NCI-H2081 (cell line): Measurements from ENCODE around the gene FCHO2.
"Not testable (repeated sequence)": the region's sequence is repeated elsewhere in the genome, so short reads cannot be mapped to it uniquely, and the experiment has no call there.

Source experiments
- DNase-seq, 2 experiments: peaks; one replicate each; lab custom pipeline; 2025; lab: John Stamatoyannopoulos, UW

FCHO2 gene

GRCh38 chr5:72955143-72955767, 586 bp upstream of the FCHO2 start:
- peak in 1 of 2 experiments; percentile 42 for DNase-seq

GRCh38 chr5:72956324-72957140, 691 bp downstream of the FCHO2 start:
- peak; percentile 7 to 39 for DNase-seq

GRCh38 chr5:72957337-72957736, 1.5 kb downstream of the FCHO2 start:
- no peak for DNase-seq

GRCh38 chr5:72959257-72959656, 3.4 kb downstream of the FCHO2 start:
- DNase-seq, result no peak

- not testable (repeated sequence) for DNase-seq
Observed at GRCh38 chr5:72974481-72974880, 18.6 kb downstream of the FCHO2 start.

- not testable (repeated sequence) for DNase-seq
Observed at GRCh38 chr5:72976810-72977209, 21.0 kb downstream of the FCHO2 start.

GRCh38 chr5:72985719-72986118, 29.9 kb downstream of the FCHO2 start:
- DNase-seq, result no peak

GRCh38 chr5:72988769-72989168, 32.9 kb downstream of the FCHO2 start:
- no peak for DNase-seq

- no peak for DNase-seq
Observed at GRCh38 chr5:72991394-72991793, 35.6 kb downstream of the FCHO2 start.

GRCh38 chr5:72994578-72994977, 38.7 kb downstream of the FCHO2 start:
- no peak for DNase-seq

- DNase-seq, result no peak
Observed at GRCh38 chr5:72996632-72997031, 40.8 kb downstream of the FCHO2 start.

GRCh38 chr5:72999916-73000315, 44.1 kb downstream of the FCHO2 start:
- DNase-seq, result no peak

GRCh38 chr5:73005886-73006285, 50.0 kb downstream of the FCHO2 start:
- no peak for DNase-seq

GRCh38 chr5:73007051-73007450, 51.2 kb downstream of the FCHO2 start:
- DNase-seq, result no peak

- DNase-seq, result no peak
Observed at GRCh38 chr5:73008831-73009230, 53.0 kb downstream of the FCHO2 start.

GRCh38 chr5:73011612-73012011, 55.8 kb downstream of the FCHO2 start:
- not testable (repeated sequence) for DNase-seq

GRCh38 chr5:73018892-73019291, 63.1 kb downstream of the FCHO2 start:
- no peak for DNase-seq

GRCh38 chr5:73019766-73020165, 63.9 kb downstream of the FCHO2 start:
- DNase-seq, result no peak

- no peak for DNase-seq
Observed at GRCh38 chr5:73022471-73023169, 66.8 kb downstream of the FCHO2 start.

- DNase-seq, result not testable (repeated sequence)
Observed at GRCh38 chr5:73024946-73025544, 69.2 kb downstream of the FCHO2 start.

GRCh38 chr5:73027361-73027760, 71.5 kb downstream of the FCHO2 start:
- DNase-seq, result no peak

GRCh38 chr5:73027816-73028215, 72.0 kb downstream of the FCHO2 start:
- DNase-seq, result no peak
